H9 (cell line): ENCODE measurements around the gene STAT3. TPM values are rescaled to one million over a fixed set of nuclear protein-coding genes. Genes with fewer than 3 reads are reported as not detected.

Experiments used
- DNase-seq: peaks from one replicate; pipeline ENCODE4 v3.0.0-alpha.2; 2017
- H2AFZ ChIP-seq: one replicate; pipeline ENCODE4 v1.6.1; 2013; ENCODE audit warnings: mild to moderate bottlenecking, low read length, control low read depth, moderate library complexity
- H2AK5ac ChIP-seq: 2 replicates; pipeline ENCODE4 v1.6.1; 2013; ENCODE audit warnings: low read length, control low read depth, mixed read lengths; ENCODE audit not compliant: insufficient read length
- H2BK120ac ChIP-seq: one replicate; pipeline ENCODE4 v1.6.1; 2013; ENCODE audit warnings: low read depth, mild to moderate bottlenecking, low read length, control low read depth, inconsistent platforms; ENCODE audit not compliant: poor library complexity, severe bottlenecking
- H2BK12ac ChIP-seq: 2 replicates; pipeline ENCODE4 v1.6.1; 2013; ENCODE audit warnings: low read length, control low read depth, mixed read lengths, low read depth; ENCODE audit not compliant: insufficient read length
- H2BK15ac ChIP-seq: 2 replicates; pipeline ENCODE4 v1.6.1; 2013; ENCODE audit warnings: low read depth, low read length, control low read depth
- H2BK20ac ChIP-seq: one replicate; pipeline ENCODE4 v1.6.1; 2013; ENCODE audit warnings: low read depth, mild to moderate bottlenecking, low read length, control low read depth, inconsistent platforms; ENCODE audit not compliant: poor library complexity, severe bottlenecking
- H2BK5ac ChIP-seq: 2 replicates; pipeline ENCODE4 v1.6.1; 2013; ENCODE audit warnings: low read length, control low read depth, mixed read lengths; ENCODE audit not compliant: insufficient read length
- H3K14ac ChIP-seq: 2 replicates; pipeline ENCODE4 v1.6.1; 2013; ENCODE audit warnings: low read length, control low read depth; ENCODE audit not compliant: insufficient read depth
- H3K18ac ChIP-seq: 2 replicates; pipeline ENCODE4 v1.6.1; 2013; ENCODE audit warnings: low read depth, mild to moderate bottlenecking, mixed read lengths, low read length, control low read depth; ENCODE audit not compliant: insufficient read length
- H3K23ac ChIP-seq: 2 replicates; pipeline ENCODE4 v1.6.1; 2013; ENCODE audit warnings: low read length, control low read depth, mixed read lengths, low read depth; ENCODE audit not compliant: insufficient read length
- H3K23me2 ChIP-seq: 2 replicates; pipeline ENCODE4 v1.6.1; 2013; ENCODE audit warnings: low read depth, mild to moderate bottlenecking, mixed read lengths, low read length, control low read depth; ENCODE audit not compliant: insufficient read length, poor library complexity, severe bottlenecking
- H3K27ac ChIP-seq: 2 replicates; pipeline ENCODE4 v1.5.1; 2013; ENCODE audit warnings: low read length, control low read depth, mixed read lengths, low read depth; ENCODE audit not compliant: insufficient read length
- H3K27me3 ChIP-seq: 2 replicates; pipeline ENCODE4 v1.6.1; 2013; ENCODE audit warnings: low read length, control low read depth, inconsistent platforms; ENCODE audit not compliant: insufficient read depth
- H3K4ac ChIP-seq: 2 replicates; pipeline ENCODE4 v1.6.1; 2013; ENCODE audit warnings: low read depth, mild to moderate bottlenecking, control low read depth, inconsistent platforms, low read length, moderate library complexity
- H3K4me1 ChIP-seq: 2 replicates; pipeline ENCODE4 v1.6.1; 2013; ENCODE audit warnings: low read length, control low read depth, inconsistent platforms; ENCODE audit not compliant: insufficient read depth
- H3K4me2 ChIP-seq: 2 replicates; pipeline ENCODE4 v1.6.1; 2013; ENCODE audit warnings: low read length, control low read depth, mixed read lengths; ENCODE audit not compliant: insufficient read length, insufficient read depth
- H3K56ac ChIP-seq: 2 replicates; pipeline ENCODE4 v1.6.1; 2013; ENCODE audit warnings: low read depth, mild to moderate bottlenecking, mixed read lengths, low read length, control low read depth; ENCODE audit not compliant: insufficient read length
- H3K79me1 ChIP-seq: 2 replicates; pipeline ENCODE4 v1.6.1; 2013; ENCODE audit warnings: low read depth, mild to moderate bottlenecking, moderate library complexity, low read length, control low read depth, inconsistent platforms; ENCODE audit not compliant: insufficient read depth, poor library complexity, severe bottlenecking
- H3K79me2 ChIP-seq: 2 replicates; pipeline ENCODE4 v1.6.1; 2013; ENCODE audit warnings: low read length, control low read depth, inconsistent platforms; ENCODE audit not compliant: insufficient read depth
- H3K9ac ChIP-seq: 2 replicates; pipeline ENCODE4 v1.6.1; 2013; ENCODE audit warnings: low read length, control low read depth, mixed read lengths; ENCODE audit not compliant: insufficient read length; ENCODE audit errors: extremely low read depth
- H3K9me3 ChIP-seq: one replicate; pipeline ENCODE4 v1.6.1; 2013; ENCODE audit warnings: low read depth, low read length, inconsistent platforms; ENCODE audit not compliant: control insufficient read depth
- H3T11ph ChIP-seq: one replicate; pipeline ENCODE4 v1.6.1; 2013; ENCODE audit warnings: mild to moderate bottlenecking, low read length, control low read depth, inconsistent platforms
- H4K20me1 ChIP-seq: one replicate; pipeline ENCODE4 v1.6.1; 2013; ENCODE audit not compliant: control insufficient read depth, insufficient read length, insufficient read depth
- H4K5ac ChIP-seq: 2 replicates; pipeline ENCODE4 v1.6.1; 2013; ENCODE audit warnings: low read depth, mild to moderate bottlenecking, mixed read lengths, low read length, control low read depth; ENCODE audit not compliant: insufficient read length
- H4K8ac ChIP-seq: replicated peaks from 2 replicates; pipeline ENCODE4 v1.6.1; 2013; ENCODE audit warnings: low read length, control low read depth, mixed read lengths, low read depth; ENCODE audit not compliant: insufficient read length
- H4K91ac ChIP-seq: 2 replicates; pipeline ENCODE4 v1.6.1; 2013; ENCODE audit warnings: low read depth, mild to moderate bottlenecking, moderate library complexity, mixed read lengths, low read length, control low read depth; ENCODE audit not compliant: insufficient read length
- H3K27ac Mint-ChIP-seq, 3 experiments: 2 replicates in 2 of 3; 3 replicates in 1 of 3; pipeline ENCODE4 v1.8.0; 2020 to 2021; ENCODE audit warnings: mixed read lengths in 3 of 3, mild to moderate bottlenecking in 1 of 3, moderate library complexity in 1 of 3
- H3K27me3 Mint-ChIP-seq: 2 replicates; pipeline ENCODE4 v1.8.0; 2021; ENCODE audit warnings: low read depth, mild to moderate bottlenecking, moderate library complexity, mixed read lengths
- H3K36me3 Mint-ChIP-seq, 3 experiments: 2 replicates in 2 of 3; 3 replicates in 1 of 3; pipeline ENCODE4 v1.8.0; 2020 to 2021; ENCODE audit warnings: low read depth in 3 of 3, mixed read lengths in 3 of 3; ENCODE audit not compliant: insufficient read depth in 1 of 3
- H3K4me1 Mint-ChIP-seq, 2 experiments: 2 replicates each; pipeline ENCODE4 v1.8.0; 2020; ENCODE audit warnings: mixed read lengths in 2 of 2
- H3K4me3 Mint-ChIP-seq, 2 experiments: 2 replicates in 1 of 2; 3 replicates in 1 of 2; pipeline ENCODE4 v1.8.0; 2020 to 2021; ENCODE audit warnings: mild to moderate bottlenecking in 2 of 2, mixed read lengths in 2 of 2, moderate library complexity in 1 of 2
- H3K9me3 Mint-ChIP-seq, 2 experiments: 2 replicates in 1 of 2; 3 replicates in 1 of 2; pipeline ENCODE4 v1.8.0; 2020; ENCODE audit warnings: mild to moderate bottlenecking in 2 of 2, mixed read lengths in 2 of 2, moderate library complexity in 1 of 2
- WGBS: extraction: QIAGEN DNeasy Blood & Tissue Kit; methylation state at CpG from one replicate; pipeline ENCODE4 v1.1.7; 2013; ENCODE audit warnings: missing lambda C conversion rate, low lambda C conversion rate, mixed read lengths; ENCODE audit not compliant: insufficient read length; ENCODE audit errors: extremely low coverage; 5-methylcytosine and 5-hydroxymethylcytosine counted together
- total RNA-seq: library from RNA; stranded (reverse); gene quantifications from 2 replicates; pipeline ENCODE4 v1.2.1, GENCODE V29; 2021
- TF ChIP-seq, protein P1 (sequence below): fragments of 200-600 bp; sonication (generic); conservative IDR thresholded peaks from 3 replicates; pipeline ENCODE4 v1.8.0; 2021; ENCODE audit warnings: antibody characterized with exemption, mild to moderate bottlenecking

The STAT3 gene
- total RNA-seq, 1 experiment from 2014 or later = 83.2 TPM

DNA sequence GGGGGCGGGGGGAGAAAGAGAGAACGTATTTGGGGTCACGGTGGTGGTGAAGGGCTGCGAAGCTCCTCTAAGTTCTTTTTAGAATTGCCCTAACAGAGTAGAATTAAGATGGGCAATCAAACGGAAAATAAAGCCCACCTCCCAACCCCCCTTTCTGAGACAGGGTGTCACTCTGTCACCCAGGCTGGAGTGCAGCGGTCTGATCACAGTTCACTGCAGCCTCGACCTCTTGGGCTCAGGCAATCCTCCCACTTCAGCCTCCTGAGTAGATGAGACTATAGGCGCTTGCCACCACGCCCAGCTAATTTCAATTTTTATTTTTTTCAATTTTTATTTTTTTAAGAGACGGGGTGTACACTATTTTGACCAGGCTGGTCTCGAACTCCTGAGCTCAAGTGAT is 35.5 kb upstream of the STAT3 start:
- Histone ChIP-seq H3K14ac (no peak overlapping the region), H3K4me1 (peaks cover 2% of the 10 kb centered on the region; the same call in 1 of the 2 replicates), H2AK5ac (no peak overlapping the region), H3K79me2 (no peaks in the 10 kb centered on the region), H3K56ac (no peak overlapping the region), H3K4ac (no peak overlapping the region), H3K23me2 (peaks cover 24% of the 10 kb centered on the region), H2BK20ac (no peak overlapping the region), H2BK120ac (no peak overlapping the region), H3K27me3 (no peaks in the 10 kb centered on the region; the same call in 1 of the 2 replicates), H3K27ac (no peak overlapping the region), H3K79me1 (no peaks in the 10 kb centered on the region), H4K5ac (no peak overlapping the region), H2BK5ac (no peak overlapping the region), H4K20me1 (no peaks in the 10 kb centered on the region), H3K18ac (no peak overlapping the region), H3T11ph (no peak overlapping the region), H3K23ac (no peak overlapping the region), H3K9me3 (no peaks in the 10 kb centered on the region), H2BK15ac (no peak overlapping the region), H3K9ac (no peak overlapping the region), H2BK12ac (no peak overlapping the region), H2AFZ (no peak overlapping the region), H4K91ac (no peak overlapping the region), H3K4me2 (peak overlapping the region; percentile 77), H4K8ac (no peak overlapping the region)
- peak overlapping the region in 1 of 3 experiments; percentile 92; a peak in 2 of 7 replicates for H3K27ac Mint-ChIP-seq
- H3K27me3 Mint-ChIP-seq = peaks cover 23% of the 10 kb centered on the region
- TF ChIP-seq, protein P1, sequence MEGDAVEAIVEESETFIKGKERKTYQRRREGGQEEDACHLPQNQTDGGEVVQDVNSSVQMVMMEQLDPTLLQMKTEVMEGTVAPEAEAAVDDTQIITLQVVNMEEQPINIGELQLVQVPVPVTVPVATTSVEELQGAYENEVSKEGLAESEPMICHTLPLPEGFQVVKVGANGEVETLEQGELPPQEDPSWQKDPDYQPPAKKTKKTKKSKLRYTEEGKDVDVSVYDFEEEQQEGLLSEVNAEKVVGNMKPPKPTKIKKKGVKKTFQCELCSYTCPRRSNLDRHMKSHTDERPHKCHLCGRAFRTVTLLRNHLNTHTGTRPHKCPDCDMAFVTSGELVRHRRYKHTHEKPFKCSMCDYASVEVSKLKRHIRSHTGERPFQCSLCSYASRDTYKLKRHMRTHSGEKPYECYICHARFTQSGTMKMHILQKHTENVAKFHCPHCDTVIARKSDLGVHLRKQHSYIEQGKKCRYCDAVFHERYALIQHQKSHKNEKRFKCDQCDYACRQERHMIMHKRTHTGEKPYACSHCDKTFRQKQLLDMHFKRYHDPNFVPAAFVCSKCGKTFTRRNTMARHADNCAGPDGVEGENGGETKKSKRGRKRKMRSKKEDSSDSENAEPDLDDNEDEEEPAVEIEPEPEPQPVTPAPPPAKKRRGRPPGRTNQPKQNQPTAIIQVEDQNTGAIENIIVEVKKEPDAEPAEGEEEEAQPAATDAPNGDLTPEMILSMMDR = no peak
- peaks cover 0 to 2% (median 0%) of the 10 kb centered on the region in 3 experiments; a peak in 3 of 7 replicates for H3K36me3 Mint-ChIP-seq
- WGBS = no CpG with 5 or more reads among the region's 11 CpGs
- H3K4me3 Mint-ChIP-seq = peak overlapping the region; percentile 88 to 93; a peak in 4 of 5 replicates
- peaks cover 37 to 44% of the 10 kb centered on the region in 2 experiments for H3K4me1 Mint-ChIP-seq
- H3K9me3 Mint-ChIP-seq = no peaks in the 10 kb centered on the region; a peak in 1 of 5 replicates
- DNase-seq = no peak
